Measurements from ENCODE around the gene C9orf85.

The C9orf85 gene

GRCh38 chr9:72013292-72013760 is 101.9 kb downstream of the C9orf85 start:
- DNase-seq: no peak

- DNase-seq: peak; percentile 46
Observed at GRCh38 chr9:72022841-72023240, 111.4 kb downstream of the C9orf85 start.

All from GDM1 (cell line).